GM20431 (cell line): ENCODE data around the gene CKAP2L.

Experiments used
- in situ Hi-C: fragments of 300-500 bp; cut with MseI, MboI; formaldehyde crosslinking; loops from one replicate; pipeline ENCODE4 v1.15.0; 2020; ENCODE audit warnings: low sequenced_read_pairs; ENCODE audit not compliant: unreplicated experiment

The CKAP2L gene

GRCh38 chr2:112764071-112765044 lies at the start of gene CKAP2L:
Gene CKAP2L (minus strand): TSS chr2:112764609. CDS start chr2:112764598, 11 bp downstream.
- in situ Hi-C loops, result no loop called here

- in situ Hi-C loops, result no loop called here
Measured at GRCh38 chr2:112813280-112813966, 49.0 kb upstream of the CKAP2L start.

- in situ Hi-C loops, result no loop called here
Measured at GRCh38 chr2:112812318-112813267, 48.2 kb upstream of the CKAP2L start.

GRCh38 chr2:112811841-112812306 lies 47.5 kb upstream of the CKAP2L start:
- in situ Hi-C loops, result no loop called here

GRCh38 chr2:112811276-112811831 lies 46.9 kb upstream of the CKAP2L start:
- in situ Hi-C loops, result no loop called here

- in situ Hi-C loops, result no loop called here
Measured at GRCh38 chr2:112809112-112809511, 44.7 kb upstream of the CKAP2L start.

GRCh38 chr2:112807233-112807807 lies 42.9 kb upstream of the CKAP2L start:
- in situ Hi-C loops, result no loop called here

- in situ Hi-C loops, result no loop called here
Measured at GRCh38 chr2:112805542-112805941, 41.1 kb upstream of the CKAP2L start.

GRCh38 chr2:112803691-112804521 lies 39.5 kb upstream of the CKAP2L start:
- in situ Hi-C loops, result no loop called here

- in situ Hi-C loops, result no loop called here
Measured at GRCh38 chr2:112800881-112801583, 36.6 kb upstream of the CKAP2L start.

- in situ Hi-C loops, result no loop called here
Measured at GRCh38 chr2:112798979-112799975, 34.9 kb upstream of the CKAP2L start.

GRCh38 chr2:112796486-112796885 lies 32.1 kb upstream of the CKAP2L start:
- in situ Hi-C loops, result no loop called here

GRCh38 chr2:112795774-112796173 lies 31.4 kb upstream of the CKAP2L start:
- in situ Hi-C loops, result no loop called here

- in situ Hi-C loops, result no loop called here
Measured at GRCh38 chr2:112794841-112795240, 30.4 kb upstream of the CKAP2L start.

GRCh38 chr2:112794131-112794733 lies 29.8 kb upstream of the CKAP2L start:
- in situ Hi-C loops, result no loop called here

- in situ Hi-C loops, result no loop called here
Measured at GRCh38 chr2:112793449-112793978, 29.1 kb upstream of the CKAP2L start.
